HEK293T (cell line): Measurements from ENCODE around the gene NACC2.

Experiments used
- CTCF ChIA-PET: fragments of 350-600 bp; formaldehyde crosslinking; extraction: SDS; loops from one replicate; lab custom pipeline; 2021; ENCODE audit warnings: antibody characterized with exemption, inconsistent platforms; lab: Yijun Ruan, JAX
- POLR2A ChIA-PET: fragments of 350-600 bp; formaldehyde crosslinking; extraction: SDS; loops from one replicate; lab custom pipeline; 2020; ENCODE audit warnings: antibody characterized with exemption, inconsistent platforms; lab: Yijun Ruan, JAX
- DNase-seq: peaks from one replicate; pipeline ENCODE4 v3.0.0; 2012; ENCODE audit warnings: mixed read lengths; ENCODE audit errors: extremely low spot score
- ARNT ChIP-seq: fragments of 450-650 bp; IDR thresholded peaks from 2 replicates; pipeline ENCODE4 v1.6.1; 2017; ENCODE audit warnings: mild to moderate bottlenecking
- BHLHE40 ChIP-seq: fragments of 450-650 bp; IDR thresholded peaks from 2 replicates; pipeline ENCODE4 v1.6.1; 2016; ENCODE audit warnings: mild to moderate bottlenecking, moderate library complexity, borderline replicate concordance
- CTBP1 ChIP-seq: fragments of 450-650 bp; IDR thresholded peaks from 2 replicates; pipeline ENCODE4 v1.6.1; 2016; ENCODE audit warnings: borderline replicate concordance
- ELF4 ChIP-seq: fragments of 450-650 bp; IDR thresholded peaks from 2 replicates; pipeline ENCODE4 v1.6.1; 2017; ENCODE audit warnings: antibody characterized with exemption
- FOXA1 ChIP-seq: fragments of 450-650 bp; IDR thresholded peaks from 2 replicates; pipeline ENCODE4 v1.6.1; 2016; ENCODE audit warnings: mild to moderate bottlenecking
- FOXK2 ChIP-seq: fragments of 450-650 bp; IDR thresholded peaks from 2 replicates; pipeline ENCODE4 v1.6.1; 2016; ENCODE audit warnings: mild to moderate bottlenecking
- FOXM1 ChIP-seq: fragments of 450-650 bp; IDR thresholded peaks from 2 replicates; pipeline ENCODE4 v1.6.1; 2017; ENCODE audit warnings: mild to moderate bottlenecking, borderline replicate concordance
- HDGF ChIP-seq: fragments of 450-650 bp; IDR thresholded peaks from 2 replicates; pipeline ENCODE4 v1.6.1; 2017; ENCODE audit warnings: antibody characterized with exemption, borderline replicate concordance
- L3MBTL2 ChIP-seq: fragments of 450-650 bp; conservative IDR thresholded peaks from 2 replicates; pipeline ENCODE4 v1.6.1; 2016; ENCODE audit warnings: mild to moderate bottlenecking
- LEF1 ChIP-seq: fragments of 450-650 bp; IDR thresholded peaks from 2 replicates; pipeline ENCODE4 v1.6.1; 2017; ENCODE audit warnings: mild to moderate bottlenecking, borderline replicate concordance
- NFRKB ChIP-seq: fragments of 450-650 bp; IDR thresholded peaks from 2 replicates; pipeline ENCODE4 v1.6.1; 2016; ENCODE audit warnings: mild to moderate bottlenecking, moderate library complexity
- SP1 ChIP-seq: fragments of 450-650 bp; IDR thresholded peaks from 2 replicates; pipeline ENCODE4 v1.6.1; 2017
- SUZ12 ChIP-seq: fragments of 450-650 bp; IDR thresholded peaks from 2 replicates; pipeline ENCODE4 v1.6.1; 2016; ENCODE audit warnings: mild to moderate bottlenecking
- TARDBP ChIP-seq: fragments of 450-650 bp; IDR thresholded peaks from 2 replicates; pipeline ENCODE4 v1.6.1; 2016
- ZNF384 ChIP-seq: fragments of 450-650 bp; IDR thresholded peaks from 2 replicates; pipeline ENCODE4 v1.6.1; 2016
- TF ChIP-seq, protein P1 (sequence below): fragments of 450-650 bp; IDR thresholded peaks from 2 replicates; pipeline ENCODE4 v1.6.1; 2016

Gene NACC2

DNA sequence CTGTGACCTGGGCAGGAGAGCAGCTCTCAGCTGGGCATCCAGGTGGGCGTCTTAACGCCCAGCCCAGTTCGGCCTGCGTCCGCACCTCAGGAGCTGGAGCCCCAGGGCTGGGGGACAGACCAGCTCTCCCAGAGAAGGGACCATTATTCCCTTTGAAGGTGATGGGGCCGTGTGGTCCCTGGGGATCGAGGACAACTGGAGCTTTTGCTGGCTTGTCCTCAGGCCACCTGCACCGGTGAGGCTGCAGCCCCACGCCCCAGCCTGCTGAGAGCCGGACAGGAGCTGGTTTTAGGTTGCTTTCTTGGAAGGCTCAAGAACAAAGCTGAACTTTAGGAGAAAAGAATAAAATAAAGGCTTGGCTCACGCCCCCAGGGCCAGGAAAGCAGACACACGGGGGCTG is 40.9 kb downstream of the NACC2 start:
- DNase-seq = no peak
- ChIA-PET POLR2A (no interaction called here), CTCF (no interaction called here)
- TF ChIP-seq, protein P1, sequence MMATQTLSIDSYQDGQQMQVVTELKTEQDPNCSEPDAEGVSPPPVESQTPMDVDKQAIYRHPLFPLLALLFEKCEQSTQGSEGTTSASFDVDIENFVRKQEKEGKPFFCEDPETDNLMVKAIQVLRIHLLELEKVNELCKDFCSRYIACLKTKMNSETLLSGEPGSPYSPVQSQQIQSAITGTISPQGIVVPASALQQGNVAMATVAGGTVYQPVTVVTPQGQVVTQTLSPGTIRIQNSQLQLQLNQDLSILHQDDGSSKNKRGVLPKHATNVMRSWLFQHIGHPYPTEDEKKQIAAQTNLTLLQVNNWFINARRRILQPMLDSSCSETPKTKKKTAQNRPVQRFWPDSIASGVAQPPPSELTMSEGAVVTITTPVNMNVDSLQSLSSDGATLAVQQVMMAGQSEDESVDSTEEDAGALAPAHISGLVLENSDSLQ = no peak
- TF ChIP-seq BHLHE40 = no peak
- TF ChIP-seq FOXA1 = no peak
- TF ChIP-seq LEF1 = no peak
- TF ChIP-seq ZNF384 = no peak
- no peak for TF ChIP-seq SP1
- no peak for TF ChIP-seq CTBP1
- TF ChIP-seq TARDBP = no peak
- TF ChIP-seq SUZ12 = no peak
- TF ChIP-seq L3MBTL2 = no peak
- TF ChIP-seq NFRKB = no peak
- TF ChIP-seq ARNT = no peak
- TF ChIP-seq ELF4 = no peak

DNA sequence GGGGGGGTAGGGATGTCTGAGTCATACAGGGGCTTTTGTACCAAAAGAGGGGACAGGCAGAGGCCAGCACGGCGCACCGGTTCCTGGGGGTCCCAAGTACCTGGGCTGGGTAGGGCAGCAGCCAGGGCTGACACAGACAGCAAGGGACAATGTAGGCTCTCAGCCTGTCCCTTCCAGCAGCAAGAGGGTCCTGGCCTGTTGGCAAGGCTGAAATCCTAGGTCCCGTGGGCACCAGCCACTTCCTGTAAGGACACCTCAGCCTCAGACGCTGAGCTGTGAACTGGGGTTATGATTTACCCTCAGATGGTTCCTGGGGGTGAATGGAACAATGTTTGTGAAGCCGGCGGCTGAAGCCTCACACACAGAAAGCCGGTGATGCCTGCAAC is 41.3 kb downstream of the NACC2 start:
- no peak for DNase-seq
- CTCF ChIA-PET = no interaction called here
- POLR2A ChIA-PET = no interaction called here
- TF ChIP-seq TARDBP = no peak
- no peak for TF ChIP-seq CTBP1
- no peak for TF ChIP-seq L3MBTL2
- no peak for TF ChIP-seq FOXM1
- no peak for TF ChIP-seq SP1
- no peak for TF ChIP-seq BHLHE40
- no peak for TF ChIP-seq FOXA1
- TF ChIP-seq ZNF384 = no peak
- TF ChIP-seq ARNT = no peak
- TF ChIP-seq LEF1 = no peak
- no peak for TF ChIP-seq SUZ12
- TF ChIP-seq, protein P1 = no peak
- no peak for TF ChIP-seq HDGF
- no peak for TF ChIP-seq FOXK2
- no peak for TF ChIP-seq ELF4

DNA sequence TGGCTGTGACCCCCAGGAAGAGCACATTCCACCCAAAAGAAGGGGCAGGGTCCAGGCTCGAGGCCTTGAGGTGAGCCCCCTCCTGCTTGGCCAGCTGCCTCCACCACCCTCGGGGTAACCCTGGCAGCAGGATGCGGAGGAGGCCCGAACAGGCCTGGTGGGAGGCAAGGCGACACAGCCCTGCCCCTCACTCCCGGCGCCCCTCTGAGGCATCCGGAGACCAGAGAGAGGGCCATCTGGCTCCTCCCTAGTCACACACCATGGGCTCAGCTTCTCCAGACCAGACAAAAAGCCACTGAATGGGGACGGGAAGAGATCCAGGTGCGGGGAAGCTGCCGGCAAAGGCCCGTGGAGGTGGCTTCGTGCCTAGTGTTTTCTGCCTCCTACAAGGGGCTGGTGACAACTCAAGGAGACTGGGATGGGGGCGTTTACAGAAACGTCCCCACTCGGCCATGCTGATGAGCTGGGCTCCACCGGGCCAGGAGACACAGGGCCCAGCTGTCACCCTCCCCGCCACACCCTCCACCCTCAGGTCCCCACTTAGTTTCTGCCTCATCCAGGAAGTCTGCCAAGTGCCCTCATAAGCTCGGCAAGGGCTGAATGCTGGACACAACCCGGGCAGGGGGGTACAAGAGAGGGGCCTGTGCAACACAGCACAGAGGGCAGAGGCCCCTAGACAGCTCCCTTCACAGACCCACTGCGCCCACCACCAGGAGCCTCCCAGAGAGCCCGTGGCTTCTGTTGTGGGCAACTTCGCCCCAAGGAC is 41.9 kb downstream of the NACC2 start:
- no peak for DNase-seq

DNA sequence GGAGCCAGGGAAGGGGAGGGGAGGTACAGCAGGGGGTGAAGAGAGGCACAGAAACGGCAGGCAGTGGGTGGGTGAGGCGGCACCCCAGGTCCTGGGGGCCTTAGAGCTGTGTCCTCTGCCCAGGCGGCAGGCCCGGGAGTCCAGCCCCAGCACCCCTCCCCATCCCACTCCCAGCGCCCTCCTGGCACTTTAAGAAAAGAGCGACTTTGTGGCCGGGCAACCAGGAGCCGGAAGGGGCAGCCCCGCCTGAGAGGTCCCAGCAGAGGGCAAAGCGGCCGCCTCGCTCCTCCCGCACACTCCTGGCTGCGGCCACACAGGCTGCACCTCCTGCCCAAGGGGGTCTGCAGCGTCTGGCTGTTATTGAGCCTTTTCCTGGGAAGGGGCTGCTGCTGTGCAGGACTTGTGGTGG is 42.6 kb downstream of the NACC2 start:
- DNase-seq = no peak
- CTCF ChIA-PET = interaction anchor here (0.6 kb wide), 1 partner anchor 153 kb away, joined by 3 read pairs; no protein-coding TSS in a partner anchor

More for the DNA sequence above, 41.9 kb downstream of the NACC2 start:
- POLR2A ChIA-PET = no interaction called here
- TF ChIP-seq FOXK2 (no peak), SP1 (no peak), NFRKB (no peak), FOXA1 (no peak), L3MBTL2 (no peak), CTBP1 (no peak), TARDBP (no peak), SUZ12 (no peak), HDGF (no peak)
- CTCF ChIA-PET = interaction anchor here (0.6 kb wide), 1 partner anchor 154 kb away, joined by 3 read pairs; no protein-coding TSS in a partner anchor

DNA sequence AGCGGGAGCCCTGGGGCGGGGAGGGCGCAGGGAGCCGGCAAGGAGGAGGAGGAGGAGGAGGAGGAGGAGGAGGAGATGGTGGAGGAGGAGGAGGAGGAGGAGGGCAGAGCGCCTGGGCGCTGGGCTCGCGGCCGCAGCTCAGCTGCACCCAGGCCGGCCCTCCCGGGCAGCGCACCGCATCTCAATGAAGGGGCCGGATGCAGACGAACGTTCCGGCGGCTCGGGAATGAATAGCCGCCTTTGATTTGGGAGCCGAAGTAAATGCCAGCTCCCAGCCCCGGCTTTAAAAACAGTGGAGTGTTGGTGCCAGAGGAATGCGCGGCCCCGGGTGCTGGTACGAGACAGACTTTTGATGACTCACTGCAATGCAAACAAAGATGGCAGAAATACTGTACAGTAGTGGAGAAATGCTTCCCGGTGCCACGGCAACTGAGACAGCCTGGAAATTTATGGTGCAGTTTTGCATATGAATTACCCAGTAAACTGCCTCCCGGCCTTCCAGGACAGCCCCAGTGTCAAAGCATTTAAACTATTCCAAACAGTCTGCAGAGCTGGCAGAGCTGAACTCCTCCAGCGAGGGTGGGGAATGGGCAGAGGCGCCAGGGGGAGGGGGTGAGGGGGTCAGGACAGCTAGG is 43.1 kb downstream of the NACC2 start:
- ChIA-PET POLR2A (no interaction called here), CTCF (no interaction called here)
- no peak for TF ChIP-seq SP1
- TF ChIP-seq, protein P1 = peak; percentile 97
- no peak for TF ChIP-seq FOXM1
- peak; percentile 76 for DNase-seq

More for the DNA sequence above, 42.6 kb downstream of the NACC2 start:
- TF ChIP-seq FOXM1 (no peak), LEF1 (no peak), NFRKB (no peak), HDGF (no peak), TARDBP (no peak)
- POLR2A ChIA-PET = no interaction called here

DNA sequence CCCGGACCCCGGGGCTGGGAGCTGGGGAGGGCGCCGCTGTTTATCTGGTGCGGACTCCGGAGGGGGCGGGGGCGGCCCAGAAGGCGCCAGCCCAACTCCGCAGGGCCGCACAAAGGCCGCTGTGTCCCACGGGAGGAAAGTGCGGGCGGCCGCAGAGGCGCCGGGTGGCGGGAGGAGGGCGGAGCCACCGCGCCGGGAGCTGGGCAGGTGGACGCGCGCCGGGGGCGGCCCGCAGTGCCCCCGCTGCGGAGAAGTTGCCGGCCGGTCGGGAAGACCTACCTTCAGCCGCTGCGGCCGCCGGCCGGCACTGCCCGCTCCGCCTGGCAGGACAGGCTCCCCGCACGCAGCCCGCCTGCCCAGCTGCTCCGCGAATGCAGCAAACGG is 43.6 kb downstream of the NACC2 start:
- no peak for TF ChIP-seq TARDBP
- no peak for TF ChIP-seq ELF4
- no peak for TF ChIP-seq NFRKB
- TF ChIP-seq FOXM1 = no peak
- TF ChIP-seq FOXA1 = no peak
- peak; percentile 59 for DNase-seq
- POLR2A ChIA-PET = no interaction called here
- CTCF ChIA-PET = no interaction called here
